Measurements from ENCODE around the gene ZNF638.

DNA sequence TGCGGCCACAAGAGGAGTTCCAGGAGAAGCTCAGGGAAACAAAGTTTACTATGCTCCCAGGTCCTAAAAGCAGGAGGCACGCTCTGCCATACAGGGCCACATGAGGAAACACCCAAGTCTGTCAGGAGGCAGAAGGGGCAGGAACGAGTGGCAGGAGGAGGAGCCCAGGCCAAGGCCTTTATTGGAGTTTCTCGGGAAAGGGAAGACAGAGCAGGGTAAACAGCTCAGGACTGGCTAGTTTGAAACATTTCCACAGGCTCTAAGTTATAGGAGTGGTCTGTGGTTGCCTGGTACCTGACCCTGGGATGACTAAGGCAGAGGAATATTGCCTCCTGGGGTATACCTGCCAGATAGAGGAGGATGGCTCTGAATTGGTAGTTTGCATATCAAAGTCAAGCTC, 3.7 kb upstream of the ZNF638 start:
- TF ChIP-seq, protein P1, sequence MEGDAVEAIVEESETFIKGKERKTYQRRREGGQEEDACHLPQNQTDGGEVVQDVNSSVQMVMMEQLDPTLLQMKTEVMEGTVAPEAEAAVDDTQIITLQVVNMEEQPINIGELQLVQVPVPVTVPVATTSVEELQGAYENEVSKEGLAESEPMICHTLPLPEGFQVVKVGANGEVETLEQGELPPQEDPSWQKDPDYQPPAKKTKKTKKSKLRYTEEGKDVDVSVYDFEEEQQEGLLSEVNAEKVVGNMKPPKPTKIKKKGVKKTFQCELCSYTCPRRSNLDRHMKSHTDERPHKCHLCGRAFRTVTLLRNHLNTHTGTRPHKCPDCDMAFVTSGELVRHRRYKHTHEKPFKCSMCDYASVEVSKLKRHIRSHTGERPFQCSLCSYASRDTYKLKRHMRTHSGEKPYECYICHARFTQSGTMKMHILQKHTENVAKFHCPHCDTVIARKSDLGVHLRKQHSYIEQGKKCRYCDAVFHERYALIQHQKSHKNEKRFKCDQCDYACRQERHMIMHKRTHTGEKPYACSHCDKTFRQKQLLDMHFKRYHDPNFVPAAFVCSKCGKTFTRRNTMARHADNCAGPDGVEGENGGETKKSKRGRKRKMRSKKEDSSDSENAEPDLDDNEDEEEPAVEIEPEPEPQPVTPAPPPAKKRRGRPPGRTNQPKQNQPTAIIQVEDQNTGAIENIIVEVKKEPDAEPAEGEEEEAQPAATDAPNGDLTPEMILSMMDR (IDR thresholded peaks at IDR 0.05 in 2 of 3, conservative IDR thresholded peaks at IDR 0.05 in 1 of 3; ENCODE audit: borderline replicate concordance in 1 of 3, insufficient read depth in 1 of 3, low read depth in 2 of 3, low read length in 2 of 3): no peak
- TF ChIP-seq, protein P2, sequence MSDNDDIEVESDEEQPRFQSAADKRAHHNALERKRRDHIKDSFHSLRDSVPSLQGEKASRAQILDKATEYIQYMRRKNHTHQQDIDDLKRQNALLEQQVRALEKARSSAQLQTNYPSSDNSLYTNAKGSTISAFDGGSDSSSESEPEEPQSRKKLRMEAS (IDR thresholded peaks at IDR 0.05): no peak
- TF ChIP-seq ZFX (IDR thresholded peaks at IDR 0.05): no peak
- TF ChIP-seq, protein P3, sequence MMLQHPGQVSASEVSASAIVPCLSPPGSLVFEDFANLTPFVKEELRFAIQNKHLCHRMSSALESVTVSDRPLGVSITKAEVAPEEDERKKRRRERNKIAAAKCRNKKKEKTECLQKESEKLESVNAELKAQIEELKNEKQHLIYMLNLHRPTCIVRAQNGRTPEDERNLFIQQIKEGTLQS (IDR thresholded peaks at IDR 0.05): no peak
- no peak for TF ChIP-seq POLR2A (IDR thresholded peaks at IDR 0.05; ENCODE audit: borderline replicate concordance, extremely low read depth, insufficient read depth, insufficient read length)
- TF ChIP-seq ZNF274 (IDR thresholded peaks at IDR 0.05; ENCODE audit: low read depth, low read length): no peak
